Spleen (tissue), 11 donors: Measurements from ENCODE around the gene PALM. TPM values are rescaled to one million over a fixed set of nuclear protein-coding genes. Genes with fewer than 3 reads are reported as not detected.

Source experiments
- DNase-seq: peaks from one replicate; pipeline ENCODE4 v3.0.0-alpha.2; 2020
- H3K27ac ChIP-seq, 8 donors: fragments of 200-600 bp; sonication (generic) in 7 of 8; 1 replicate in 4 of 8; 2 replicates in 4 of 8; pipeline versions ENCODE4 v1.5.0 to v1.8.0; 2016 to 2021; ENCODE audit warnings: inconsistent platforms in 4 of 8, mild to moderate bottlenecking in 4 of 8, moderate library complexity in 1 of 8
- H3K27me3 ChIP-seq, 7 donors: fragments of 200-600 bp; sonication (generic) in 6 of 7; replicated peaks in 1 of 7; 1 replicate in 4 of 7; 2 replicates in 3 of 7; pipeline versions ENCODE4 v1.5.0 to v1.8.0; 2016 to 2021; ENCODE audit warnings: inconsistent platforms in 3 of 7, mild to moderate bottlenecking in 1 of 7
- H3K36me3 ChIP-seq, 6 donors: fragments of 200-600 bp; sonication (generic) in 5 of 6; 1 replicate in 4 of 6; 2 replicates in 2 of 6; pipeline versions ENCODE4 v1.5.0 to v1.8.0; 2016 to 2021; ENCODE audit warnings: inconsistent platforms in 2 of 6
- H3K4me1 ChIP-seq, 6 donors: fragments of 200-600 bp; sonication (generic) in 5 of 6; 1 replicate in 3 of 6; 2 replicates in 3 of 6; pipeline versions ENCODE4 v1.5.0 to v1.8.0; 2016 to 2021; ENCODE audit warnings: inconsistent platforms in 3 of 6
- H3K4me3 ChIP-seq, 8 donors: fragments of 200-600 bp; sonication (generic) in 7 of 8; 1 replicate in 4 of 8; 2 replicates in 4 of 8; pipeline versions ENCODE4 v1.5.0 to v1.8.0; 2016 to 2021; ENCODE audit warnings: inconsistent platforms in 4 of 8, mild to moderate bottlenecking in 4 of 8, moderate library complexity in 2 of 8
- H3K9me3 ChIP-seq, 8 donors: fragments of 200-600 bp; sonication (generic) in 7 of 8; 1 replicate in 4 of 8; 2 replicates in 4 of 8; pipeline versions ENCODE4 v1.5.0 to v1.8.0; 2016 to 2021; ENCODE audit warnings: inconsistent platforms in 4 of 8
- POLR2A ChIP-seq, 3 donors: fragments of 450-650 bp; IDR thresholded peaks; one replicate each; pipeline ENCODE4 v1.5.1; 2017; ENCODE audit warnings: antibody characterized with exemption in 3 of 3, mild to moderate bottlenecking in 1 of 3
- POLR2AphosphoS5 ChIP-seq, 3 donors: sonication (generic); formaldehyde crosslinking; IDR thresholded peaks; one replicate each; pipeline ENCODE4 v1.5.1; 2017; ENCODE audit warnings: antibody characterized with exemption in 3 of 3
- WGBS, 5 donors: extraction: QIAGEN DNeasy Blood & Tissue Kit in 3 of 5; methylation state at CpG; one replicate each; pipeline versions ENCODE4 v1.1.5 to v1.1.7; 2013 to 2018; 5-methylcytosine and 5-hydroxymethylcytosine counted together
- intact Hi-C: fragments of 100-400 bp; cut with DNase I; formaldehyde crosslinking; loops from one replicate; pipeline ENCODE4 v1.15.0; 2023; ENCODE audit warnings: low total_unique reads
- polyA plus RNA-seq, 3 donors: library from polyadenylated mRNA; stranded (reverse); fragments of 200-250 nt; gene quantifications; one replicate each; pipeline ENCODE4 v1.2.1, GENCODE V29; 2013
- total RNA-seq, 7 donors: library from RNA; depleted of rRNA in 3 of 7; stranded (reverse); fragments of >200 nt in 3 of 7; fragmentation: NEBNext Ultra II Directional in 4 of 7; extraction: Animal tissue kit (Norgen Biotek cat#: 25700) in 4 of 7; gene quantifications; one replicate each; pipeline versions ENCODE4 v1.1.0 to v1.2.1, GENCODE V29; 2016 to 2021
- TF ChIP-seq, protein P1 (sequence below), 11 experiments: fragments of 200-600 bp in 7 of 11; fragments of 450-650 bp in 4 of 11; sonication (generic) in 4 of 11; IDR thresholded peaks in 8 of 11; conservative IDR thresholded peaks in 3 of 11; 1 replicate in 7 of 11; 2 replicates in 4 of 11; pipeline versions ENCODE4 v1.4.0 to v1.8.0; 2016 to 2021; ENCODE audit warnings: antibody characterized with exemption in 11 of 11, inconsistent platforms in 4 of 11, mild to moderate bottlenecking in 1 of 11
- donor health status: healthy with polysubstance abuse.
- donor health status: DM: no; HTN: no; CAD: no; lungs with moderate emphysema.
- donor health status: DM: no; HTN: no; CAD: no.
- donor health status: Bipolar disorder and iron deficiency.
- donor health status: healthy.
- donor health status: DM: no; HTN: no; CAD: no.
- donor health status: DM: yes; HTN: yes; CAD: no.

The PALM gene
- total and polyA plus RNA-seq, 10 donors: 6.0 to 80.1 (median 27.0) TPM

DNA sequence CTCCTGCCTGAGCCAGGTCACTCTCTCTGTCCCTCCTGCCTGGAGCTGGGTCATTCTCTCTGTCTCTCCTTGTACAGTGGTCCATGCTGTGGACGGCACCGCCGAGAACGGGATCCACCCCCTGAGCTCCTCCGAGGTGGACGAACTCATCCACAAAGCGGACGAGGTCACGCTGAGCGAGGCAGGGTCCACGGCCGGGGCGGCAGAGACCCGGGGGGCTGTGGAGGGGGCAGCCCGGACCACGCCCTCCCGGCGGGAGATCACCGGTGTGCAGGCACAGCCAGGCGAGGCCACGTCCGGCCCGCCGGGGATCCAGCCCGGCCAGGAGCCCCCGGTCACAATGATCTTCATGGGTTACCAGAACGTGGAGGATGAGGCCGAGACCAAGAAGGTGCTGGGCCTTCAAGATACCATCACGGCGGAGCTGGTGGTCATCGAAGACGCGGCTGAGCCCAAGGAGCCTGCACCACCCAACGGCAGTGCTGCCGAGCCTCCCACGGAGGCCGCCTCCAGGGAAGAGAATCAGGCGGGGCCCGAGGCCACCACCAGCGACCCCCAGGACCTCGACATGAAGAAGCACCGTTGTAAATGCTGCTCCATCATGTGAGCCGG is 37.6 kb downstream of the PALM start:
- peaks cover 0 to 17% (median 0%) of the 10 kb centered on the region in 6 donors for H3K36me3 ChIP-seq
- no peak for DNase-seq
- H3K4me1 ChIP-seq: peaks cover 0 to 11% (median 4%) of the 10 kb centered on the region in 6 donors

DNA sequence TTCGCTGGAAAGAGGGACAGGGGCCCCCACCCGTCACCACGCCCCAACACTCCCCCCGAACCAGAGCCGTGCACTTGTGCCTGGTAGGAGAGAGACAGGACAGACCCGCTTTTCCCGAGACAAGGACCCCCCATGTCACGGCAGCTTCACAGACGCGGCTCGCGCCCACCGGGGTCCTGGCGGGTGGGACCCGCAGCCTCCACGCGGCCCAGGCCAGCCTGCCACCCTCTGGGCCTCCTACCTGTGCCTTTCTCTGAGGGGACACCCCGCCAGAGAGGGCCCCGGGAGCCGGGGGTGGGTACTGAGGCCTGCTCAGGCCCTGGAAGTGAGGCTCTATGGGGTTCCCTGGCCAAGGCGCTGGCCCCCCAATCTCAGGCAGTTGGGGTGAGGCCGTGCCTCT is 38.2 kb downstream of the PALM start:
- intact Hi-C loops: no loop called here
- Histone ChIP-seq H3K27ac (no peak overlapping the region), H3K27me3 (peaks cover 0 to 16% (median 8%) of the 10 kb centered on the region in 7 donors), H3K4me1 (peaks cover 0 to 11% (median 4%) of the 10 kb centered on the region in 6 donors), H3K4me3 (no peak overlapping the region), H3K9me3 (peaks cover 0 to 48% (median 26%) of the 10 kb centered on the region in 8 donors), H3K36me3 (peaks cover 0 to 17% (median 0%) of the 10 kb centered on the region in 6 donors)
- WGBS, 5 donors: 83 to 99% (median 98%) methylated on average over 10 to 22 of the region's 22 CpGs
- DNase-seq: no peak
- TF ChIP-seq, protein P1, sequence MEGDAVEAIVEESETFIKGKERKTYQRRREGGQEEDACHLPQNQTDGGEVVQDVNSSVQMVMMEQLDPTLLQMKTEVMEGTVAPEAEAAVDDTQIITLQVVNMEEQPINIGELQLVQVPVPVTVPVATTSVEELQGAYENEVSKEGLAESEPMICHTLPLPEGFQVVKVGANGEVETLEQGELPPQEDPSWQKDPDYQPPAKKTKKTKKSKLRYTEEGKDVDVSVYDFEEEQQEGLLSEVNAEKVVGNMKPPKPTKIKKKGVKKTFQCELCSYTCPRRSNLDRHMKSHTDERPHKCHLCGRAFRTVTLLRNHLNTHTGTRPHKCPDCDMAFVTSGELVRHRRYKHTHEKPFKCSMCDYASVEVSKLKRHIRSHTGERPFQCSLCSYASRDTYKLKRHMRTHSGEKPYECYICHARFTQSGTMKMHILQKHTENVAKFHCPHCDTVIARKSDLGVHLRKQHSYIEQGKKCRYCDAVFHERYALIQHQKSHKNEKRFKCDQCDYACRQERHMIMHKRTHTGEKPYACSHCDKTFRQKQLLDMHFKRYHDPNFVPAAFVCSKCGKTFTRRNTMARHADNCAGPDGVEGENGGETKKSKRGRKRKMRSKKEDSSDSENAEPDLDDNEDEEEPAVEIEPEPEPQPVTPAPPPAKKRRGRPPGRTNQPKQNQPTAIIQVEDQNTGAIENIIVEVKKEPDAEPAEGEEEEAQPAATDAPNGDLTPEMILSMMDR (IDR thresholded peaks at IDR 0.05 in 8 of 11, conservative IDR thresholded peaks at IDR 0.05 in 3 of 11): no peak

More for the DNA sequence above, 37.6 kb downstream of the PALM start:
- intact Hi-C loops: no loop called here
- WGBS, 5 donors: 94 to 98% (median 96%) methylated on average over 33 to 43 of the region's 43 CpGs
- TF ChIP-seq POLR2A (IDR thresholded peaks at IDR 0.05) (no peak), POLR2AphosphoS5 (IDR thresholded peaks at IDR 0.05) (peak in 1 of 3 donors; percentile 2)
- TF ChIP-seq, protein P1 (IDR thresholded peaks at IDR 0.05 in 8 of 11, conservative IDR thresholded peaks at IDR 0.05 in 3 of 11): no peak
- Histone ChIP-seq H3K9me3 (peaks cover 0 to 48% (median 26%) of the 10 kb centered on the region in 8 donors), H3K27ac (no peak overlapping the region), H3K27me3 (peaks cover 0 to 10% (median 2%) of the 10 kb centered on the region in 7 donors), H3K4me3 (no peak overlapping the region)

DNA sequence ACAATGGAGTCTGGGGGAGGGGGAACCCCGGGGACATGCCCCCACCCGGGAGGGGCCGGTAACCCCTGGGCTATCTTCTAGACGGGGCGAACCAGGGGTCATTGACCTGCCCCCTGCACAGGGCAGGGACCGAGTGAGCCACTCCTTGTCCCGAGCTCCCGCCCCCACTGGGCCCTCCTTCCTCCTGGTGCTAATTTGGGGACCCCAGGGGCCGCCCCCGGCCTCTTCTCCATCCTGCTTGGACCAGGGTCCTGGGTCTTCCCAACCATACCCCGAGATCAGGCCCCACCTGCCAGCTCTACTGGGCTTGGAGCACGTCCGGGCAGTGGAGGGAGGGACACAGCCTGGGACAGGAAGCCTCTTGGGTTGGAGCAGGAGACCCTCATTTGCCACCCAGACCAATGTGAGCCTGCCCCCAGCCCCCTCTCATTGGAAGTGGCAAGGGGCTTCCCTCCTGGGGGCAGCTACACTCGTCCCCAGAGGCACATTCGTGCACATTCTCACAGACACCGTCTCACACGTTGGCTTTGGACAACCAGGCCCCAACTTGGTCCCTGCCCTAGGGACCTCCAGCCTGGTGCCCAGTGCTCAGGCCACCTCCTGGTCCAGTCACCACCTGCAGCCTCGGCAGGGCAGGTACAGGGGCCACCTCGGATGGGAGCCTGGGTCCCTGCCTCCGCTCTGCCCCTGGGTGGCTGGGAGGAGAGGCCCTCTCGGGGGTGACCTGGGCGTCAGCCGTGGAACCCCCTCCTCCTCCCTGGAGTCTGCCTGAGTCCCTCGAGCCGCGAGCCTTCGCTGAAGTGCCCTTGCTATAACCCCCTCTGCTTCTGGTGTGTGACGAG is 38.9 kb downstream of the PALM start:
- Histone ChIP-seq H3K36me3 (peaks cover 0 to 17% (median 0%) of the 10 kb centered on the region in 6 donors), H3K4me1 (peaks cover 0 to 12% (median 5%) of the 10 kb centered on the region in 6 donors), H3K27me3 (peaks cover 0 to 23% (median 9%) of the 10 kb centered on the region in 7 donors), H3K9me3 (peaks cover 0 to 48% (median 26%) of the 10 kb centered on the region in 8 donors), H3K4me3 (no peak overlapping the region), H3K27ac (no peak overlapping the region)
- intact Hi-C loops: no loop called here
- TF ChIP-seq POLR2A (IDR thresholded peaks at IDR 0.05) (no peak), POLR2AphosphoS5 (IDR thresholded peaks at IDR 0.05) (no peak)
- TF ChIP-seq, protein P1 (IDR thresholded peaks at IDR 0.05 in 8 of 11, conservative IDR thresholded peaks at IDR 0.05 in 3 of 11): no peak
- WGBS, 5 donors: 92 to 98% (median 96%) methylated on average over 25 to 28 of the region's 28 CpGs
- no peak for DNase-seq

DNA sequence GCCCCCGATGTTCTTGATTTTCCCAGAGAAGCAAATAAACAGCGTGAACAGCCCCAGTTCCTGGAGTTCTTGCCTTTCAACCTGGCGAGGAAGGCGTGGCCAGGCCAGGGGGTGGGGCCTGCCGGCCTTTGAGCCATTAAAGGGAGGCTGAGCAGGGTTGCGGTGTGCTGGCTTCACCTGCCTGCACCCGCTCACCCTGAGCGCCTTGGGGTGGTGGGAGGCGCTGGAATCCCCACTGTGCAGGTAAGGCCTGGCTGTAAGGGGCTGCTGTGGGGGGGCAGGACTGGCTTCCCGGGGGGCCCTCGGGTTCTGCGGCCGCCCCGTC is 39.5 kb downstream of the PALM start:
- no peak for DNase-seq
- no peak overlapping the region for H3K4me3 ChIP-seq
- intact Hi-C loops: no loop called here
- peaks cover 0 to 18% (median 2%) of the 10 kb centered on the region in 6 donors for H3K4me1 ChIP-seq
- WGBS, 5 donors: 82 to 97% (median 90%) methylated on average over 10 to 14 of the region's 14 CpGs
- no peak overlapping the region for H3K27ac ChIP-seq
- H3K36me3 ChIP-seq: peaks cover 0 to 17% (median 0%) of the 10 kb centered on the region in 6 donors
- H3K9me3 ChIP-seq: peaks cover 0 to 48% (median 26%) of the 10 kb centered on the region in 8 donors
- TF ChIP-seq POLR2AphosphoS5 (IDR thresholded peaks at IDR 0.05) (no peak), POLR2A (IDR thresholded peaks at IDR 0.05) (no peak)
- TF ChIP-seq, protein P1 (IDR thresholded peaks at IDR 0.05 in 8 of 11, conservative IDR thresholded peaks at IDR 0.05 in 3 of 11): no peak
- peaks cover 0 to 28% (median 9%) of the 10 kb centered on the region in 7 donors for H3K27me3 ChIP-seq
